ENCODE results near the gene DAPK3.
"Not testable (repeated sequence)": the region's sequence is repeated elsewhere in the genome, so short reads cannot be mapped to it uniquely, and the experiment has no call there.

DAPK3 gene

DNA sequence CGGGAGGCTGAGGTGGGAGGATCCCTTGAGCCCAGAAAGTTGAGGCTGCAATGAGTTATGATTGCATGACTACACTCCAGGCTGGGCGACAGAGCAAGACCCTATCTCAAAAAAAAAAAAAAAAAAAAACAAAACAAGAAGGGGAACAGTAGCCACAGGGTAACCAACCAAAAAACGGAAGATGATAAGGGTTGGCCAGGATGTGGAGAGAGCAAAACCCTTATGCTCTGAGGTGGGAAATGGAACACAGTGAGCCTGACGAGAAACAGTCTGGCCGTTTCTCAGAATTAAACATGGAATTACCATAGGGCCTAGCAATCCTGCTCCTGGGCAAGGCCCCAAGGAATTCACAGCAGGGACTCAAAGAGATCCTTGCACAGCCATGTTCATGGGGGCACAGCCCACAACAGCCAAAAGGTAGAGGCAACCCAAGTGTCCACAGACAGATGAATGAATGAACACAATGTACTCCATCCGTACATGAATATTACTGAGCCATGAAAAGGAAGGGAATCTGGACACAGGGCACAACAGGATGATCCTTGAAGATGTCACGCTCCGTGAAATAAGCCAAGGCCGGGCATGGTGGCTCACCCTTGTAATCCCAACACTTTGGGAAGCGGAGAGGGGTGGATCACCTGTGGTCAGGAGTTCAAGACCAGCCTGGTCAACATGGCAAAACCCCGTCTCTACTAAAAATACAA, 26.7 kb downstream of the DAPK3 start:
- TF ChIP-seq, protein P1, sequence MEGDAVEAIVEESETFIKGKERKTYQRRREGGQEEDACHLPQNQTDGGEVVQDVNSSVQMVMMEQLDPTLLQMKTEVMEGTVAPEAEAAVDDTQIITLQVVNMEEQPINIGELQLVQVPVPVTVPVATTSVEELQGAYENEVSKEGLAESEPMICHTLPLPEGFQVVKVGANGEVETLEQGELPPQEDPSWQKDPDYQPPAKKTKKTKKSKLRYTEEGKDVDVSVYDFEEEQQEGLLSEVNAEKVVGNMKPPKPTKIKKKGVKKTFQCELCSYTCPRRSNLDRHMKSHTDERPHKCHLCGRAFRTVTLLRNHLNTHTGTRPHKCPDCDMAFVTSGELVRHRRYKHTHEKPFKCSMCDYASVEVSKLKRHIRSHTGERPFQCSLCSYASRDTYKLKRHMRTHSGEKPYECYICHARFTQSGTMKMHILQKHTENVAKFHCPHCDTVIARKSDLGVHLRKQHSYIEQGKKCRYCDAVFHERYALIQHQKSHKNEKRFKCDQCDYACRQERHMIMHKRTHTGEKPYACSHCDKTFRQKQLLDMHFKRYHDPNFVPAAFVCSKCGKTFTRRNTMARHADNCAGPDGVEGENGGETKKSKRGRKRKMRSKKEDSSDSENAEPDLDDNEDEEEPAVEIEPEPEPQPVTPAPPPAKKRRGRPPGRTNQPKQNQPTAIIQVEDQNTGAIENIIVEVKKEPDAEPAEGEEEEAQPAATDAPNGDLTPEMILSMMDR (IDR thresholded peaks at IDR 0.05; ENCODE audit: insufficient read depth, low read depth, low read length, missing control alignments): no peak
- no peak for DNase-seq (ENCODE audit: low read depth)
- H3K4me3 ChIP-seq (ENCODE audit: low read length): no peak overlapping the region

DNA sequence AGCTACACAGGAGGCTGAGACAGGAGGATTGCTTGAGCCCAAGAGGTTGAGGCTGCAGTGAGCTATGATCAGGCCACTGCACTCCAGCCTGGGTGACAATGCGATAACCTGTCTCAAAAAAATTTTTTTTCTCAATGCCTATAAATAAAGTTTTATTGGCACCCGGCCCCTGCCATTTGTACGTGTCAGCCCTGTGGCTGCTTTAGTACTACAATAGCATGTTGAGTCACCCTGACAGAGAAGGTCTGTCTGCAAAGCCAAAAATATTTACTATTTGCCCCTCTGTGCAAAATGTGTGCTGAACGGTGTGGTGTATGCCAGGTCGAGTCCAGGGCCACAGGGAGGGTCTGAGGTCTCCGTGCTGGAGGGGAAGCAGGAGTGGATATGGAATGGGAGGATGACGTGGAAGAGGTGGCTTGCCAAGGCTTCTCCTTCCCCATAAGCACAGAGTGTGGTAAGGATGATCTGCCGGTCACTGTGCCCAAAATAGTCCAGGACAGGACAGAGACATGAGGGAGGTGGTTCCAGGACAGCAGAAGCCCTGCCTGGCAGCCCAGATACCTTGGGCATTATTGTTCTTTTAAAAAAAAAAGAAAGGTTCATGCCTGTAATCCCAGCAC, 28.0 kb downstream of the DAPK3 start:
- TF ChIP-seq, protein P1 (IDR thresholded peaks at IDR 0.05; ENCODE audit: insufficient read depth, low read depth, low read length, missing control alignments): no peak
- no peak overlapping the region for H3K4me3 ChIP-seq (ENCODE audit: low read length)
- DNase-seq (ENCODE audit: low read depth): no peak

DNA sequence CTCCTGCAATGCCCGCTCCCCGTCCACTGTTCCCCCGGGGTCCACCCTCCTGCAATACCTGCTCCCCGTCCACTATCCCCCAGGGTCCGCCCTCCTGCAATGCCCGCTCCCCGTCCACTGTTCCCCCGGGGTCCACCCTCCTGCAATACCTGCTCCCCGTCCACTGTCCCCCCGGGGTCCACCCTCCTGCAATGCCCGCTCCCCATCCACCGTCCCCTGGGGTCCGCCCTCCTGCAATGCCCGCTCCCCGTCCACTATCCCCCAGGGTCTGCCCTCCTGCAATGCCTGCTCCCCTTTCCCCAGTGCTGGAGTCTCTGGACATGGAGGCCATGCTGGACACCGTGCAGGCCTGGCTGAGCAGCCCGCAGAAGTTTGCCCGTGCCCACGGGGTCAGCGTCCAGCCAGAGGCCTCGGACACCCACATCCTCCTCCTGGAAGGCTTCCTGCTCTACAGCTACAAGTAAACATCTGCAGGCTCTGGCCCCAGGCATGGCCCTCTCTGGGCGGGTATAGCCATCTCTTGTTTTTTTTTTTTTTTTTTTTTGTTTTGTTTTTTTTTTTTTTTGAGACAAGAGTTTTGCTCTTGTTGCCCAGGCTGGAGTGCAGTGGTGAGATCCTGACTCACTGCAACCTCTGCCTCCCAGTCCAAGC, 32.5 kb downstream of the DAPK3 start:
- not testable (repeated sequence) for DNase-seq (ENCODE audit: low read depth); H3K4me3 ChIP-seq (ENCODE audit: low read length)

DNA sequence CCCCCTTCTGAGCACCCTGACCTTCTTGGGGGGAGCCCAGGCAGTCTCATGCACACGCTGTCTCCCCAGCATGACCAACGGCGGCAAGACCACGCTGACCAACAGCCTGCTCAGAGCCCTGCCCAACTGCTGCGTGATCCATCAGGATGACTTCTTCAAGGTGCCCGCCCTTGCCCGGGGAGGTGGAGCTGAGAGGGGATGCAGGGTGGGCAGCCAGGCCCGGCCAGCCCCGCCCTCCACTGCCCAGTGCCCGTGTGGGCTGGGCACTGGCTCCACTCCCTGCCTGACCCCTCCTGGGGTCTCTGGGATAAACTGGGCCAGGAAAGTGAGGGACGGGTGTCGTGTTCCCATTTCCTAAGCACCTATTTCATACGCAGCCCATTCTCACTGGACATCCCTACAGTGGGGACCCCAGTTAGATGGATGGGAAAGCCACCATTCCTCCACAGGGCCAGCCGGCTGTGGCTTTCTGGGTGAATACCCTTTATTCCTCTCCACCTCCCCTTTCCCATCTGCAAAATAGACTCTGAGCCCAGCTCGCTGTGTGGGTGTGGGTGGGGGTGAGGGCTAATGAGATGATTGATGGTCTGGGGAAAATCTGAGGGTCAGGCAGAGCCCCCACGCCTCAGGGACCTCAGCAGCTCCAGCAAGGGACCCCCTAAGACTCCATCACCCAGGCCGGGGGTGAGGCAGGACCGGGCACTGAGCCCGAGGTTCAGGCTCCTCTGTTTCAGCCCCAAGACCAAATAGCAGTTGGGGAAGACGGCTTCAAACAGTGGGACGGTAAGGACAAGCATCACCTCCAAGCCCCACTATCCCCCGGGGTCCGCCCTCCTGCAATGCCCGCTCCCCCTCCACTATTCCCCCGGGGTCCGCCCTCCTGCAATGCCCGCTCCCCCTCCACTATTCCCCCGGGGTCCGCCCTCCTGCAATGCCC, 34.1 kb downstream of the DAPK3 start:
- TF ChIP-seq, protein P1 (IDR thresholded peaks at IDR 0.05; ENCODE audit: insufficient read depth, low read depth, low read length, missing control alignments): no peak
- no peak for DNase-seq (ENCODE audit: low read depth)
- H3K4me3 ChIP-seq (ENCODE audit: low read length): no peak overlapping the region

DNA sequence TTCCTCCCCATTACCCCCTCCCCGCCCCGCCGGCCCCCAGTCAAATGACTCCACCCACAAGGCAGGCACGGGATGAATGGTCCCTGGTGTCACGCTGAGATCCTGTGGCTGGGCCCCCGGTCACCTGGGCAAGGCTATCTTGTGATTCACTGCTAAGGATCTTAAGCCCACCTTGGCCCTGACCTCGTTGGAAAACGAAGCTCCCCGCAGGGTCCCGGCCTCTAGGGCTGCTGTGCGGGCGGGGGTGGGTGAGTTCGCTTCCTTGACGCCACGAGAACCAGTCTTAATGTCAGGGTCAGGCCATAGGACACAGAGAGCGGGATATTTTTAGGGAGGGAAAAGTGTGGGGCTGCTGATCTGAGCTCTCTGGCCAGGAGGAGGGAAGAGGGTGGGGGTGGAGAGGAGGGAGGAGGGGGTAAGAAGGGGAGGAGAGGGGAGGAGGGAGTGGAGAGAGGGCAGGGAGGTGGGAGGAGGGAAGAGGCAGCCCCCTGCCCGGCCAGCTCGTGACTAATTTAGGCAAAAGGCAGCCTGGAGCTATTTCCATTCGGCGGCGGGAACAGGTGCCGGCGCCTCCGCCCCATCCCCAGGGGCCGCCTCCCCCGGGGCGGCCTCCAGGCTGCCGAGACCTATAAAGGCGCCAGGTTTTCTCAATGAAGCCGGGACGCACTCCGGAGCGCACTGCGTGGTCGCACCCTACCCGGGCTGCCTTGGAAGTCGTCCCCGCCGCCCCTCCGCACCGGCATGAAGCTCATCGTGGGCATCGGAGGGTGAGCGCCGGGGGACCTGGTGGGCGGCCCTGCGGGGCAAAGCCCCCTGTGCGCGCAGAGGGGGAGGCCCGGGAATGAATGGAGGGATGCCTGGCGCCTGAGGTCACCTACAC, 37.7 kb downstream of the DAPK3 start, which contains the start of gene NMRK2:
Gene NMRK2 (plus strand): TSS at position 139 of the 880 bp plus-strand sequence. CDS start 603 bp downstream, at position 742.
- no peak for DNase-seq (ENCODE audit: low read depth)
- no peak within 1 kb of the TSS for H3K4me3 ChIP-seq (ENCODE audit: low read length)
- TF ChIP-seq, protein P1 (IDR thresholded peaks at IDR 0.05; ENCODE audit: insufficient read depth, low read depth, low read length, missing control alignments): no peak

DNA sequence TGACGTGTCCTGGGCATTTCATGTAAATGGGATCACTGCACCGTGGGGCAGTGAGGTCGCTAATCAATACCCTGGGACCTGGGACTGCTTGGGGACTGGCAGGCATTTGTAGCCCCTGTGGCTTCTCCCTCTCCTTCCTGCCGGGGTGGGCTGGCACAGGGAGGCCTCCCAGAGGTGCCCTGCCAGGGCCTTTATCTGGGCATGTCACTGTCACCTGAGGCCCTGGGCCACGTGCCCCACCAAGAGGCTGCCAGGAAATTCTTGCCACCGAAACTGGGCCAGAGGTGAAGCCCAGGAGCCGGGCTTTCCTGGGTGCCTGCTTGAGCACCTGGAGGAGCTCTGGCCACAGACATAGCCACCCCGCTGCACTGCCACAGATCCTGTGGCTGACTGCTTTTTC, 39.9 kb downstream of the DAPK3 start:
- TF ChIP-seq, protein P1 (IDR thresholded peaks at IDR 0.05; ENCODE audit: insufficient read depth, low read depth, low read length, missing control alignments): no peak
- DNase-seq (ENCODE audit: low read depth): no peak
- H3K4me3 ChIP-seq (ENCODE audit: low read length): no peak overlapping the region
